ENCODE data around the gene TCFL5.
A peak's percentile ranks its signal among the peaks of the same experiment; 100 is the strongest.

TCFL5 gene

DNA sequence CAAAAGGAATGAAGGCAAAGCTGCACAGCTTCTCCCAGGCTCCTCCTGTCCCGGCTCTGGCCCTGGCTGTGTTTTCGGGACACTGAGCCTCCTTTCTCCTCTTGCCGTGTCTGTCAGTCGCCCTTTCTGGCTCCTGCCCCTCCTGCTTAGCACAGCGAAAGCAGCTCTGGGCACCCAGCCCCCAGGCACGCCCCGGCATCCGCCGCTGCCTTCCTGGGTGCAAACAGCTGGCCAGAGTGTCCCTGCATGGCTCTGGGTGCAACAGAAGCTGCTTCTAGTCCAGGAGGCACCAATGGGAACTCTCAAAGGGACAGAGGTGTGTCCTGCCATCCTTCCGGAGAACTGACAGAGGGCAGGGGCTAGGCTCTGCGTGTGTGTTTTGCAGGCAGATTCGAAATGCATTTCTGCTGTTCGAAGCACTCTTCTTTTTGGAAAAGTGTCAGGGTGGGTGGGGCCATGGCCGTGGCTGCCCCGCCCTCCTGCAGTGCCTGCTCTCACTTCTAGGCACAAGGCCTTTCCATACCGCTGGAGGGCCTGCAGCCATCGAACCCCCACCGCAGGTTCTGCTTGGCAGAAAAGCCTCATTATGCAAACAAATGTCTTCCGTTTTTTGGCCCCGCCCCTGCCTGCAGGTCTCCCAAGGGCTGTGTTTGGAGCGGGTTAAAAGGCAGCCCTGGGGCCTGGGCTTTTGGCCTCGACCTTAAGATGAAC, 29.3 kb downstream of the TCFL5 start:
- DNase-seq: no peak

DNA sequence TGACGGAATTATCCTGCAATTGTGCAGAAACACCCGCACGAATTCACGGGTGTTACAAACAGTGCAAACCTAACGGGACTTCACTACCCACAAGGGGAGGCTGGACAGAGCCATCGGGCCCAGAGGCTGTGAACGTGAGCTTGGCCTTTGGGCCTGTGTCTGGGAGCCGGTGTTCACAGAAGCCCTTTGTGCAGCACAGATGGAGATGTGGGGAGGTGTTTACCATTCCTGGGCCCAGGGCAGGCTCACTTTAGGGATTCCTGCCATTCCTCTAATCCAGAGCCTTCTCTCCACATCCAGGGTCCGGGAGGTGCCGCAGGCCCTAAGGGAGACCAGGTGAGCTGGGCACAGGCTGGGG, 29.8 kb downstream of the TCFL5 start:
- DNase-seq: no peak

DNA sequence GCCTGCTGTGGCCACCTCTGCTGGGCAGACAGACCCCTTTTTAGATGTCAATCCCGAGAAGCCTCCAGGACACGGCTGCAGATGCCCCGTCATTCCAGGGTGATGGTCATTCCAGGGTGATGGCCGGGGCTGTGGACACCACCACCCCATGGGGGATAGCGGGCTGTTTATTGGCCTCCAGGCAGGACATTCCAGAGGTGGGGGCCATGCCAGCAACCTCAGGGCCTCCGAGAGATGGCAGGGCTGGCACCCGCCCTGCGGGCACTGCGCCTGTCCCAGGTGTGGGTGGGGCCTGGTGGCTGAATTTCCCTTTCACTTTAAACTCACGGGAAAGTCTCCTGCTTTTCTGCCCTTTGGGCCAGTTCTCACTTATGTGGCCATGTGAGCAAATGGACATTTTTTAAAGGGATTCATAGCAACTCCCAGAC, 30.2 kb downstream of the TCFL5 start:
- no peak for DNase-seq

DNA sequence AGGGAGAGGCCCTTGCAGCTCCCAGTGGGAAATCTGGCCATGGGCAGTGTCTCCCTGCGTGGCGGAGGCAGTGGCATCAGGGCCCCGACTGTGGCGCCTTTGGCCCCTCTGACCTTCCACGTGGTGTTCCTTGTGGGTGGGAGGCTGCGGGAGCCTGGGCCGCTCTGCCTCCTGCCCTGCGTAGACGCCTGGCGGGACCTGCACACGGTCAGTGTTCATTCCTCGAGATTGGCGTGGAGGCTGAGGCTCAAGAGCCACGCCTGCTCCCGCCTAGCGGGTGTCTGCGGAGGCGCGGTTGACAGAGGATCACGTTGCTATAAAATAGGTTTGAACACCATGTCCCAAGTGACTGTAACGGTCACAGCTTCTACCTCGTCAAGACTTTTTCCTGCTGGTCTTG, 30.8 kb downstream of the TCFL5 start:
- DNase-seq: no peak

DNA sequence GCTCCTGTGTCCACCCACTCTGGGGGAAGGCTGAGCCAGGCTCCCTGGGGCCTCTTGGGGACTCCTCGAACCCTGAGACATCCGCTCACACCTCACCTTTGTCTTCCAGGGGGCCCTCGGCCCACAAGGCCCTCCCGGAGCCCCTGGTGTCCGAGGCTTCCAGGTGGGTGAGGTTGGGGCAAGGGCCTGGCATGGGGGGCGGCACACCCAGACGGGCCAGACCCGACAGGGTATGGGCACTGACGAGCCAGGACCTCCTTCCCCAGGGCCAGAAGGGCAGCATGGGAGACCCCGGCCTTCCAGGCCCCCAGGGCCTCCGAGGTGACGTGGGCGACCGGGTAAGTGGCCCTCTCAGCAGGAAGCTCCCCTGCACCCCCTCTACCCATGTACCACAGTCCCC, 31.4 kb downstream of the TCFL5 start:
- DNase-seq: no peak

DNA sequence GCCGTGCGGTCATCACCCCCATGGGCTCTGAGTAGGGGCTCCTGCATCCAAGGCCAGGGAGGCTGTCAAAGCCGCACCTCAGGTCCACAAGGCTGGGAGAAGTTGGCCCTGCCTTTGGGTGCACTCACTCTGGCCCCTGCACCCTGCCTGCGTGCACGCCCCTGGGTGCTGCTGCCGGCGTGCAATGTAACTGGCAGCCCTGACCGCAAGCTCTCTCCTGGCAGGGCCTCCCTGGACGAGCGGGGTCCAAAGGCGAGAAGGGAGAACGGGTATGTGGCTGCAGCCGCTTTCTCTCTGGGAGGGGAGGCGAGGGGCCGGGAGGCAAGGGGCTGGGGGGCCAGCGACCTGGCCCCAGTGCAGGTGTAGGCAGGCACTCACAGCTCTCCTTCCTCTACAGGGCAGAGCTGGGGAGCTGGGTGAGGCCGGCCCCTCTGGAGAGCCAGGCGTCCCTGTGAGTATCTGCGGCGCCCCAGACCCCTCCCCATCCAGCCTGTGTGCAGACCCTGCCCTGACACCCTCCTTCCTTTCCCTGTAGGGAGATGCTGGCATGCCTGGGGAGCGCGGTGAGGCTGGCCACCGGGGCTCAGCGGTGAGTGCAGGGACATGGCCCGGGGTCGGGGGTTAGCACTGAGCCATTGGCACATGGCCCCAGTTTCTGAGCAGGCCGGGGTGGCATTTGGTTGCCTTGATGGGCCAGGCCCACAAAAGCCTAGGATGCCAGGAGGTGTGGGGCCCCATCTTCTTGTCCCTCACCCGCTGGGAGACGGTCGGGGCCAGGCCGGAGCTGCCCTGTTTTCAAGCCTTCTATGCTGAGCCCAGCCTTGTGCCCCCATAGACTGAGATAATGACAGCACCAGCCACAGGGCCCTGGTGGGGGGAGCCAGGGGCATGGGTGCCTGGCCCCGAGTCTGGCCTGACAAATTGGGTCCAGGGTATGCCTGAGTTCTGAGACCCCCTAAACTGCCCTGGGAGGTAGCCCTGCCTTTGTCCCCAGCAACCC, 32.1 kb downstream of the TCFL5 start:
- no peak for DNase-seq

DNA sequence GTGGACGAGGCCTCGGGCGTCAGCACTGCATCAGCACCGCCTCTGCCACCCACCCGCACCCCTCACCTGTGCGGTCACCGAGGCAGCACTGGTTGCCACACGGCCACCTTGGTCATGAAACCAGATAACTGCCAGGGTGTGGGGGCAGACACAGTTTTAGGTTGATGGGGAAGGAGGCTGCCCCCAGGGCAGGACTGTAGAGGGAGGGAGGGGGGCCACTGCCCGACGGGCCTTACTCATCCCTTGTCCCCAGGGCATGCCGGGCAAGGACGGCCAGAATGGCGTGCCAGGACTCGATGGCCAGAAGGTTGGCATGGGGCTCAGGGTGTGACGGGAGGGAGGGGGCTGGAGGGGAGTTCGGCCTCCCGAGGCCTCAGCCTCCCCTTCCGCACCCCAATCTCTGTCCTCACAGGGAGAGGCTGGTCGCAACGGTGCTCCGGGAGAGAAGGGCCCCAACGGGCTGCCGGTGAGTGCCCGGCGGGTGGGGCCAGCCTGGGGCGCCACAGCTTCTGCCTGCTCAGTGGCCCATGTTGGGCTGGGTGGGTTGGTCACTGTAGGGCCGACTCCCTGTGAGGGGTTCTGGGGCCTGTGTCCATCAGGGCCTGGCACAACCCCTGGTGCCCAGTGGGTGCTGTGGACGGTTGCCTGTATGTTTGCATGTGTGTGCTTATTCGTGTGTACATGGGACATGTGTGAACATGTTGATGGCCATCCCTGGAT, 33.0 kb downstream of the TCFL5 start:
- no peak for DNase-seq

DNA sequence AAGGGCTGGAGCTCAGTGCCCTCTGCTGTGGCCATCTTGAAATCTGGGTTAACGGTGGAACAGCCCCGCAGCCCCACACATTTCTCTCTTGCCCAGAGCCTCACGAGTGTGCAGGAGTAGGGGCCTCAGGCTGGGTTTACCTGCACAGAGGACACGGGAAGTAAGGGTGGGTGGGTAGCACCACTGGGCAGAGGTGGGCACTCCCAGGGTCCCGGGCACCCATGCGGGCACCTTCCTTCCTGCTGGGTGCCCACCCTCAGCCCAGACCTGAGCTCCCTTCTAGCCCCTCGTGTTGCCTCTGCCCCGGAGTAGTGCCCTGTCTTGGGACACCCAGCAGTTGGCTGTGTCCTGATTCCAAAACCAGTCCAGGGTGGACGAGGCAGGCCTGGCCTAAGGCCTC, 33.6 kb downstream of the TCFL5 start:
- DNase-seq: no peak

DNA sequence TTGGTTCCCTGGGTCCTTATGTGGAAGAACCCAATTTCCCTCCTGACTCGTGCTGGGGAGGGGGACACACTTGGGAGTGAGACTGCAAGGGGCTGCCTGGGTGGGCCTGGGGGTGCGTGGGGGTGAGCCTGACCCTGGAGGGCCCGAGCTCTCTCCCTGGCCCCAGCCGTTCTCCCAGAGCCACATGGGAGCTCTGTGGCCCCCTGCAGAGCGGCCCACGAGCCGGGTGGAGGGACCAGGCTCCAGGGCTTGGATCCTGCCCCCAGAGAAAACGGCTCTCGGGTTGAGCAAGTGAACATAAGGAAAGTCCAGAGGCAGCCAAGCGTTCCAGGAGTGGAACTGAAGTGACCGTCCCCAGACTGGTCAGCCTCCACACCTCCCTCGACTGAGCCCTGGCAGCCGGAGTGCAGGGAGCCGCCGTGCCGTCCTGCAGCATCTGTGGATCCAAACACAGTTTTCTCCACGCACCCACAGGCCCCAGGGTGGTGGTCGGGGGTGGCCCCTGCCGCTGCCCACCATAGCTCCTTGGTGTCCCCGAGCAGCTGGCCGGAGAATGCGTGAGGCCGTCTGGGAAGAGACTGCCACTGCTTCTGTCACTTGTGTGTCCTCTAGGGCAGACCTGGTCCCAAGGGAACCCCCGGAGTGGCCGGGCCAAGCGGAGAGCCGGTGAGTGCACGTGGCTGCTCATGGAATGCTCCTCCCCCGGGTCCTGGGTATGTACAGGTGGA, 34.1 kb downstream of the TCFL5 start:
- DNase-seq: no peak

DNA sequence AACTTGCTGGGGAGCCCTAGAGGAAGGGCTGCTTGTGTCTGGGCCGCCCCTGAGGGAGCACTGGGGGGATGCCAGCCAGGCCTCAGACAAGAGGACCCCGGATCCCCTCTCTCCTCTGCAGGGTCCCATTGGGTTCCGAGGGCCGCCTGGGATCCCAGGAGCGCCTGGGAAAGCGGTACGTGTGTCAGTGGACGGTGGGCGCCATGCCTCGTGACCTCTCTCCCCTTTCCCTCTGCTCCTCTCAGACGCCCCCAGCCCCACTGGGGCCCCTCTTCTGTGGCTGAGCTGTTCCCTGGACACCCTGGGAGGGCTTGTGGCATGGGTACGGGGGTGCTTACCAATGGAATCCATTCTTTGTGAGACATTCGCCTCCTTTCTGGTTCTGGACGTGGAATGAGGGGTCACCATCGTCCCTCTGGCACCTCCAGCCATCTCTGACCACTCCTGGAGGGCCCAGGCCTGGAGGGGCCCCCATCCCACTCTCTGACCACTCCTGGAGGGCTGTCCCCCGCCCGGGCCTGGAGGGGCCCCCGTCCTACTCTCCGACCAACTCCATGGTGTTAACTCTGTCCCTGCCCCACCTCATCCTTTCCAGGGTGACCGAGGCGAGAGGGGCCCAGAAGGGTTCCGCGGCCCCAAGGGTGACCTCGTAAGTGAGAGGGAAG, 34.8 kb downstream of the TCFL5 start:
- DNase-seq: no peak

DNA sequence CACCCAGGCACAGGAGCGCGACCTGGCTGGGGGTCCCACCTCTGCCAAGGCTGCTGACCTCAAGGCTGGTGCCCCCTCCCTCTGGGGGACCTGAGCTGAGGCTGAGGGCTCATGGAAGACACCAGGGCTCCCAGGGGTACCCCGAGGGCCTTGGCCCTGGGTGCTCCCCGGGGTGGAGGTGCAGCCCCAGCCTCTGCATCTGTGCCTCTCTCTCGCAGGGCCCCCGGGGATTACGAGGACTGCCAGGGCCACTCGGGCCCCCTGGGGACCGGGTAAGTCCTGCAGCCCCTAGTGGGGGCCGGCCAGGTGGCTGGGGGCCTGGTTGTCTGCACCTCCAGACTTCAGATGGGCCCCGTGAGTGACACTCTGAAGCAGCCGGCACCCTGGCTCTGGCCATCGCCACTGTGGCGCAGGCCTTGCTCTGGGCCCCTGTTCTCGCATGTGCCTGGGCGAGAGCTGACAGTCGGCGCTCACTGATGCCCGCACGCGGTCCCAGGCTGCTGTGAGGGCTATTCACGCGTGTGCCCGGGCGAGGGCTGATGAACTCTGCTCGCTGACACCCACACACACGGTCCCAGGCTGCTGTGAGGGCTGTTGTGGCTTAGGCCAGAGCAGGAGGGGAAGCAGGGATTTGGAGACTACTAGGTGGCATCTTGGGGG, 35.5 kb downstream of the TCFL5 start:
- no peak for DNase-seq

DNA sequence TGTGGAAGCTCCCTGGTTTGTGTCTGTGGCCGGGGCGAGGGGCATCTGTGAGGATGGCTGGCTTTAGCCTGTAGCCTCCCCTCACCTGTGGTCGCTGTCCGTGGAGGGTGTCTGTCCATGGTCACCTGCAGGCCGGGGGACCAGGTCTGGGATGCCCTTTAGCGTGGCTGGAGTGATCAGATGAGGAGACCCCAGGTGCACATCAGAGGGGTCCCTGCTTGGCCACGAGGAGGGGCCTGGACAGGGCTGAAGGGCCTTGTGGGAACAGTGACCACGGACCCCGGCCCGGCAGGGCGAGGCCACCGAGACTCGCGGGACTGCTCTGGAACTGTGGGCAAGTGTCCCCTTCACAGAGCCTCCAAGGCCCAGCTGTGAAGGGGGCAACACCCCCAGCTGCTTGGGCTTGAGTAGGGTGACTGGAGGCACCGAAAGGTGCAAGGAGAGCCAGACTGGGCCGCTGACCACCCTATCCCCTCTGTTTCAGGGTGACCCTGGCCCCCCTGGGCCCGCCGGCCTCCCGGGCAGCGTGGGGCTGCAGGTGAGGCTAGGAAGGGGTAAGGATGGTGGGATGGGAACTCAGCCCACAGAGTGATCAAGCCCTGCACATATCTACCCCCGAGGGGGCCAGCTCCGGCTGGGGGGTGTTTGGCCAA, 36.2 kb downstream of the TCFL5 start:
- DNase-seq: no peak

DNA sequence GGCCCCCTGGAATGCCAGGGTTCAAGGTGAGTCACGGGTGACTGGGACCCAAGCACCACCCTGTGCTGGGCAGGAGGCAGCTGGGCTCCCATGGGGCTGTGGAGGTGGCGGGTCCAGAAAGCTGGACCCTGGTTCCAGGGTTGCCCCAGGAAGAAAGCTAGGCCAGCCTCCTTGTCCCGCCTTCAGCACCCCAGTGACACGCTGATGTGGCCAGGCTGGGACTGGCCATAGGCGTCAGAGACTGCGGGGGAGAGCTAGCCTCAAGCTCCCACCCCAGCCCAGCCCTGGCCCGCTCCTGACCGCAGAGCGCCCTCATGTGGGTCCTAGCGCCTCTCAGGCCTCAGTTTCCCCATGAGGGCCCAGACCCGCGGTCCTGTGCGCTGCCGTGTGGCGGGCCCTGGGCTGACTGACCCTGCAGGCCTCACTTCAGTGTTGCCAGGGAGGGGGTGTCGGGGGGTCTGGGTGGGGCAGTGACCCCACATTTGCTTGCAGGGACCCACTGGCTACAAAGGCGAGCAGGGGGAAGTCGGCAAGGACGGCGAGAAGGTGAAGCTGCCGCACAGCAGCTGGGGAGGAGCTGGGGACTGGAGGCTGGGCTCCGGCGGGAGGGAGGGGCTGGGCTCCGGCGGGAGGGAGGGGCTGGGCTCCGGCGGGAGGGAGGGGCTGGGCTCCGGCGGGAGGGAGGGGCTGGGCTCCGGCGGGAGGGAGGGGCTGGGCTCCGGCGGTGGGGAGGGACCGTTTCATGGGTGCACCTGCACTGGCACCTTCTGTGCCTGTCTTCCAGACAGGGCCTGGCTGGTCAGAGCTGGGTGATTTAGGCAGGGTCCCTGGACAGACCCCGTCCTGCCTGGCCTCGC, 36.9 kb downstream of the TCFL5 start:
- peak; percentile 52 for DNase-seq

DNA sequence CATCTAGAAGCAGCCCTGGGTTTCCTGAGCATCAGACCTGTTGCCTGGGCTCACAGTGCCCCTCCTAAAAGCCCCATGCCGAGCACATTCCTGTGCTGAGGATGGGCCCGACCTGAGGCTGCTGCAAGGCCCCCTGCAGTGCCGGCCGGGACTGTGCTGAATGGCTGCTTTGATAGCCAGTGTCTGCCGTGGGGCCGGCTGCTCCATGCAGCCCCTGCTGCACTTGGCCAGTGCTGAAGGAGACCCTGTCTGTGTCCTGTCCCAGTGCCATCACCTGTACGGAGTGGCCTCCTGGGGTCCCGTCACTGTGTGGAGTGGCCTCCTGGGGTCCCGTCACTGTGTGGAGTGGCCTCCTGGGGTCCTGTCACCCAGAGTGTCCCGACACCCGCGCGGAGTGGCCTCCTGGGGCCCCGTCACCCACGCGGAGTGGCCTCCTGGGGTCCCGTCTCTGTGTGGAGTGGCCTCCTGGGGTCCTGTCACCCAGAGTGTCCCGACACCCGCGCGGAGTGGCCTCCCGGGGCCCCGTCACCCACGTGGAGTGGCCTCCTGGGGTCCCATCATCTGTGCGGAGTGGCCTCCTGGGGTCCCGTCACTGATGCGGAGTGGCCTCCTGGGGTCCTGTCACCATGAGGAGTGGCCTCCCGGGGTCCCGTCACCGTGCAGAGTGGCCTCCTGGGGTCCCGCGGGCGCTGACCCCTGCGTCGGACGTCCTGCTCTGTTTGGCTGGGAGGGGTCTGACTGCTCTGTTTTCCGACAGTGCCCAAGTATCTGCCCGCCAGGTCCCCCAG, 37.7 kb downstream of the TCFL5 start:
- DNase-seq: no peak

DNA sequence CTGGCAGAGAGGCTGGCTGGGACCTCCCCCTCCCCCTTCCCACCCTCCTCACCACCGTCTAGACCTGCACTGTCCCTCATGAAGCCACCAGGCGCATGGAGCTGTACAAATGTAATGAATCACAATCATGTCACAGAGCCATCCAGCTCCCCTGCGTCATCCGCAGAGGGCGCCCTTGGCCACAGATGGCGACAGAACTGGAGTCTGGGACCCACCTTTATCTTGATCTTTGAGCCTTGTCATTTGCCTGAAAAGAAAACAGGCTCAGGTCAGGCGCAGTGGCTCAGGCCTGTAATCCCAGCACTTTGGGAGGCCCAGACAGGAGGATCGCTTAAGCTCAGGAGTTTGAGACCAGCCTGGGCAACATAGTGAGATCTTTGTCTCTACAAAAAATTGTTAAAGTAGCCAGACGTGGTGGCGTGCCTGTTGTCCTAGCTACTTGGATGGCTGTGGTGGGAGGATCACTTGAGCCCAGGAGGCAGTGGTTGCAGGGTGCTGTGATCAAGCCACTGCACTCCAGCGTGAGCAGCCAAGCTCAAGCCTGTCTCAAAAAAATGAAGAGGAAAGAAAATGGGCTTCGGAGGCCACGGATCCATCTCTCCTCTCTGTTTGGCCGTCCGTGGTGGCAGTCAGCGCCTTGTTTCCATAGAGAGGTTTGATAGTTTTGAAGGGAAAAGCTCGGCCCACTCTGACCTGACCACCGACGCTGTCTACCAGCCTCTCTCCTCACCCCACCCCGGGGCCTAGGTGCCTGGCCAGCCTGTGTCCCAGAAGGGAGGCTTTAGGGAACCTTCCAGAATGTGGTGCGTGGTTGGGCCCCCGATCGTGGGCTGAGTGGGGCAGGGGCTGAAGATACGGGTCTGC, 38.6 kb downstream of the TCFL5 start:
- no peak for DNase-seq

DNA sequence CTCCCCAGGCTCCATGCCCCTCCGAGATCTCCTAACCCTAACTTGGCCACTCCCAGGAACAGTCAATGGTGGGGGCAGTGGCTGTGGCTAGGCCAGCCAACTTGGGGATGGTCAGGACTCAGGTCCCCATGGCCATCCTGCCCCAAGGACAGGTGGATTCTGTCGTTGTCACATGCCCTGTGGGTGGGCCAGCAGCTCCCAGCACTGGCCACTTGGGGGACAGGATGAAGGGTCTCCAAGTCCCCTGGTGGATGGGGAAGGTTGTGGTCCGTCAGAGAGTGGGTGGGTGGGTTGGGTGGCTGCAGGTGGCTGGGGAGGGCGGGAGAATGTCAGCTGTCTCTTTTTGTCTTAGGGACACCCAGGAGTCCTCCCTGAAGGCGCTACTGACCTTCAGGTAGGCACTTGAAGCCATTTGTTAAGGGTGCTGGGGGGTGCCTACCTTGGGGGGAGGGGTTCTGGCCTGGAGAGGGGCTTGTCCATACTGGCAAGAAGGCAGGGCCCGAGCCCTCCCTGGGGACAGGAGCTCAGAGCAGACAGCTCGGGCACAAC, 39.3 kb downstream of the TCFL5 start:
- no peak for DNase-seq

DNA sequence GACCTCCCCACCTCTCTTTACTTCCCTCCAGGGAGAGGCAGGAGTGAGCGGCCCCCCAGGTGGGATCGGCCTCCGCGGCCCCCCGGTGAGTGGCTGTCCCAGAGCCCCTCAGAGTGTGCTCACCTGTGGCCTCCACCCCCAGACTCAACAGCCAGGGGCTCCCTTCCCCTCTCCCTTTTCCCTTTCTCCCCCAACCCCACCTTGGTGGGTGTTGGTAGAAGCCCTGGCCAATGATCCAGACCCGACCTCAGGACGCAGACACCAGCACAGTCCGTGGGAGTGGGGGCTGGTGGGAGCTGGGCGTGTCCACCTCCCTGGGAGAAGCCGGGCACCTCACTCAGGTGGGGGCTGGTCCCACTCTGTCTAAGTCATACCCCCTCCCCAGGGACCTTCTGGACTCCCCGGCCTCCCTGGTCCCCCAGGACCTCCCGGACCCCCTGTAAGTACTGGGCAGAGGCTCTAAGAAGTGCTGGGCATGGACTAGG, 39.9 kb downstream of the TCFL5 start:
- DNase-seq: no peak
